Fibroblast of gingiva (primary cell): ENCODE results near the gene SLC35B2.

Experiments
- DNase-seq: peaks from one replicate; pipeline ENCODE4 v3.0.0-alpha.2; 2011; ENCODE audit warnings: low read depth

The SLC35B2 gene

GRCh38 chr6:44257025-44257752, at the start of gene SLC35B2:
Gene SLC35B2 (minus strand): TSS chr6:44257528. CDS start chr6:44257410, 118 bp downstream.
- peak; percentile 73 for DNase-seq

- no peak for DNase-seq
Observed at GRCh38 chr6:44306710-44307109, 49.4 kb upstream of the SLC35B2 start.

- DNase-seq = no peak
Observed at GRCh38 chr6:44305200-44305725, 47.9 kb upstream of the SLC35B2 start.

GRCh38 chr6:44304282-44305199, 47.2 kb upstream of the SLC35B2 start:
- peak; percentile 21 for DNase-seq

GRCh38 chr6:44303842-44304241, 46.5 kb upstream of the SLC35B2 start:
- no peak for DNase-seq

GRCh38 chr6:44302856-44303255, 45.5 kb upstream of the SLC35B2 start:
- DNase-seq = no peak

GRCh38 chr6:44301782-44302564, 44.6 kb upstream of the SLC35B2 start:
- no peak for DNase-seq

GRCh38 chr6:44301106-44301505, 43.8 kb upstream of the SLC35B2 start:
- no peak for DNase-seq

- DNase-seq = no peak
Observed at GRCh38 chr6:44300292-44300823, 43.0 kb upstream of the SLC35B2 start.

GRCh38 chr6:44298864-44299263, 41.5 kb upstream of the SLC35B2 start:
- no peak for DNase-seq

- no peak for DNase-seq
Observed at GRCh38 chr6:44298055-44298803, 40.9 kb upstream of the SLC35B2 start.

GRCh38 chr6:44297063-44298038, 40.0 kb upstream of the SLC35B2 start:
- no peak for DNase-seq

- DNase-seq = no peak
Observed at GRCh38 chr6:44294832-44295791, 37.8 kb upstream of the SLC35B2 start.

- no peak for DNase-seq
Observed at GRCh38 chr6:44292661-44293365, 35.5 kb upstream of the SLC35B2 start.

- DNase-seq = no peak
Observed at GRCh38 chr6:44291841-44292240, 34.5 kb upstream of the SLC35B2 start.

GRCh38 chr6:44289726-44290260, 32.5 kb upstream of the SLC35B2 start:
- no peak for DNase-seq

GRCh38 chr6:44286747-44287146, 29.4 kb upstream of the SLC35B2 start:
- no peak for DNase-seq

- DNase-seq = no peak
Observed at GRCh38 chr6:44286285-44286565, 28.9 kb upstream of the SLC35B2 start.
